Neural progenitor cell (in vitro differentiated cells): ENCODE data around the gene UBE2L6. TPM values are rescaled to one million over a fixed set of nuclear protein-coding genes. Genes with fewer than 3 reads are reported as not detected.

Experiments
- DNase-seq: peaks from one replicate; pipeline ENCODE4 v3.0.0-alpha.2; 2016; ENCODE audit warnings: low spot score
- H2AFZ ChIP-seq: fragments of 200-600 bp; sonication (generic); replicated peaks from 2 replicates; pipeline ENCODE4 v1.6.1; 2016; ENCODE audit warnings: antibody characterized with exemption
- H3F3A ChIP-seq: fragments of 200-600 bp; sonication (generic); 2 replicates; pipeline ENCODE4 v1.6.1; 2016; ENCODE audit warnings: antibody characterized with exemption, low read depth
- H3K27ac ChIP-seq: fragments of 200-600 bp; sonication (generic); 2 replicates; pipeline ENCODE4 v1.5.1; 2016; ENCODE audit warnings: mild to moderate bottlenecking
- H3K27me3 ChIP-seq: fragments of 200-600 bp; sonication (generic); 2 replicates; pipeline ENCODE4 v1.6.1; 2016; ENCODE audit warnings: mild to moderate bottlenecking, moderate library complexity
- H3K36me3 ChIP-seq: fragments of 200-600 bp; sonication (generic); 2 replicates; pipeline ENCODE4 v1.5.1; 2016
- H3K4me1 ChIP-seq: fragments of 200-600 bp; sonication (generic); 2 replicates; pipeline ENCODE4 v1.6.1; 2016; ENCODE audit warnings: mixed run types
- H3K4me2 ChIP-seq: fragments of 200-600 bp; sonication (generic); 2 replicates; pipeline ENCODE4 v1.6.1; 2016
- H3K4me3 ChIP-seq: fragments of 200-600 bp; sonication (generic); 2 replicates; pipeline ENCODE4 v1.5.1; 2016
- H3K79me2 ChIP-seq: fragments of 200-600 bp; sonication (generic); 2 replicates; pipeline ENCODE4 v1.6.1; 2016; ENCODE audit warnings: low read depth
- H3K9ac ChIP-seq: fragments of 200-600 bp; sonication (generic); 2 replicates; pipeline ENCODE4 v1.6.1; 2016
- H3K9me3 ChIP-seq: fragments of 200-600 bp; sonication (generic); 2 replicates; pipeline ENCODE4 v1.5.1; 2016; ENCODE audit warnings: low read depth
- H4K20me1 ChIP-seq: fragments of 200-600 bp; sonication (generic); 2 replicates; pipeline ENCODE4 v1.6.1; 2016; ENCODE audit warnings: low read depth
- H3K27ac Mint-ChIP-seq: 3 replicates; pipeline ENCODE4 v1.8.0; 2021; ENCODE audit warnings: mixed read lengths
- H3K27me3 Mint-ChIP-seq: 2 replicates; pipeline ENCODE4 v1.8.0; 2022; ENCODE audit warnings: low read depth, mild to moderate bottlenecking, inconsistent platforms, moderate library complexity, mixed read lengths; ENCODE audit not compliant: insufficient read depth
- H3K36me3 Mint-ChIP-seq: 3 replicates; pipeline ENCODE4 v1.8.0; 2021; ENCODE audit warnings: mixed read lengths
- H3K4me1 Mint-ChIP-seq: 3 replicates; pipeline ENCODE4 v1.8.0; 2021; ENCODE audit warnings: mixed read lengths
- H3K4me3 Mint-ChIP-seq: 3 replicates; pipeline ENCODE4 v1.8.0; 2021; ENCODE audit warnings: mild to moderate bottlenecking, moderate library complexity, mixed read lengths
- H3K9me3 Mint-ChIP-seq: 3 replicates; pipeline ENCODE4 v1.8.0; 2020; ENCODE audit warnings: mixed read lengths
- EZH2 ChIP-seq: fragments of 200-600 bp; sonication (generic); IDR thresholded peaks from 2 replicates; pipeline ENCODE4 v1.6.1; 2017; ENCODE audit warnings: antibody characterized with exemption, mild to moderate bottlenecking, moderate library complexity
- EZH2phosphoT487 ChIP-seq: fragments of 200-600 bp; sonication (generic); IDR thresholded peaks from 2 replicates; pipeline ENCODE4 v1.6.1; 2017; ENCODE audit warnings: antibody characterized with exemption
- total RNA-seq: library from RNA; depleted of rRNA; stranded (reverse); fragments of >200 nt; gene quantifications from 2 replicates; pipeline ENCODE4 v1.2.3, GENCODE V29; 2015; ENCODE audit warnings: low replicate concordance
- TF ChIP-seq, protein P1 (sequence below): fragments of 200-600 bp; sonication (generic); IDR thresholded peaks from 2 replicates; pipeline ENCODE4 v1.5.1; 2017; ENCODE audit warnings: antibody characterized with exemption, mild to moderate bottlenecking

The UBE2L6 gene
- total RNA-seq, result 76.2 and 112 TPM in 2 replicates

DNA sequence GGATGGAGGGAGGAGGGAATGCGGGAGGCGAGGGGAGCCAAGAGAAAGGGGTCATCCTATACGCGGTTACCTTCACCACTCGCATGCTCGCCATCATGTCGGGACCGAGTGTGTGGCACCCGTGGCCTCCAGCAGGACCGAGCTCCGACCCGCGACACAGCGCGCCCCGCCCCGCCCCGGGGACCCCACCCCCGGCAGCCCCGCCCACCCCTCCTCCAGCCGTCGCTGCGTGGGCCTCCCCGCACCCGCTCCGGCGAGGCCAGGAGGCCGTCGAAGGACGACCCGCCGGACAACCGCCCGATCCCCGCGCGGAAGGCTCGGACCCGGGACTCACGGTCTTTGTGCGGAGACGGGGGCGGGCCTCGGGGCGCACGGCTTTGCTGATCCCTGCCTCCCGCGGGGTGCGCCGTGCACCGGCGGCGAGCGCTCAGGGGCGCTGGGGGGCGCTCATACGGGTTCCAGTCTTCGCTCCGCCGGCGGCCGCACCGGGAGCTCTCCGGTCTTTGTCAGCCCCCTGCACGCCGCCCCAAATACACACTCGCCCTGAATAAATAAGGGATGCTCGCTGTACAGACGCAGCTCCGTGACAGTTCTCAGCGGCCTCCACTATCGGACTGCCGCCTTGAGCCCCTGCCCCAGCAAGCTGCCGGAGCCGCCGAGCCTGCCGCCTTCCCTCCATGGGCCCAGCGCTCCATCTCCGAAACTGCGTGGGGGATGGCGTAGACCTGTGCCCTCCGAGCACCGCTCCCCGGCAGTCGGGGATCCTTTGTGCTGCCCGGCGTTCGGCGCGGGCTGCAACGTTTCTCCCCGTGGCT lies at the start of gene UBE2L6:
TSS of gene UBE2L6 (minus strand) at position 158 of the 815 bp plus-strand sequence. CDS start at position 97, 61 bp downstream.
- Histone ChIP-seq H3K4me3 (peak within 1 kb of the TSS; percentile 95), H3F3A (peaks cover 31% of the 10 kb centered on the region), H3K27ac (peak within 1 kb of the TSS; percentile 88), H3K36me3 (no peaks in the 10 kb centered on the region), H3K9ac (peak within 1 kb of the TSS; percentile 77), H3K9me3 (no peaks in the 10 kb centered on the region), H3K27me3 (no peaks in the 10 kb centered on the region), H4K20me1 (peaks cover 7% of the 10 kb centered on the region), H3K4me2 (peak within 1 kb of the TSS; percentile 98), H3K4me1 (peaks cover 27% of the 10 kb centered on the region), H3K79me2 (peaks cover 46% of the 10 kb centered on the region), H2AFZ (peak within 1 kb of the TSS; percentile 75)
- Mint-ChIP-seq H3K9me3 (no peaks in the 10 kb centered on the region), H3K36me3 (no peaks in the 10 kb centered on the region), H3K4me3 (peak within 1 kb of the TSS; percentile 99), H3K27me3 (peaks cover 5% of the 10 kb centered on the region), H3K4me1 (peaks cover 36% of the 10 kb centered on the region), H3K27ac (peak within 1 kb of the TSS; percentile 98)
- peak; percentile 92 for DNase-seq
- TF ChIP-seq EZH2 (peak; percentile 38), EZH2phosphoT487 (no peak)
- TF ChIP-seq, protein P1, sequence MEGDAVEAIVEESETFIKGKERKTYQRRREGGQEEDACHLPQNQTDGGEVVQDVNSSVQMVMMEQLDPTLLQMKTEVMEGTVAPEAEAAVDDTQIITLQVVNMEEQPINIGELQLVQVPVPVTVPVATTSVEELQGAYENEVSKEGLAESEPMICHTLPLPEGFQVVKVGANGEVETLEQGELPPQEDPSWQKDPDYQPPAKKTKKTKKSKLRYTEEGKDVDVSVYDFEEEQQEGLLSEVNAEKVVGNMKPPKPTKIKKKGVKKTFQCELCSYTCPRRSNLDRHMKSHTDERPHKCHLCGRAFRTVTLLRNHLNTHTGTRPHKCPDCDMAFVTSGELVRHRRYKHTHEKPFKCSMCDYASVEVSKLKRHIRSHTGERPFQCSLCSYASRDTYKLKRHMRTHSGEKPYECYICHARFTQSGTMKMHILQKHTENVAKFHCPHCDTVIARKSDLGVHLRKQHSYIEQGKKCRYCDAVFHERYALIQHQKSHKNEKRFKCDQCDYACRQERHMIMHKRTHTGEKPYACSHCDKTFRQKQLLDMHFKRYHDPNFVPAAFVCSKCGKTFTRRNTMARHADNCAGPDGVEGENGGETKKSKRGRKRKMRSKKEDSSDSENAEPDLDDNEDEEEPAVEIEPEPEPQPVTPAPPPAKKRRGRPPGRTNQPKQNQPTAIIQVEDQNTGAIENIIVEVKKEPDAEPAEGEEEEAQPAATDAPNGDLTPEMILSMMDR, result peak; percentile 87

DNA sequence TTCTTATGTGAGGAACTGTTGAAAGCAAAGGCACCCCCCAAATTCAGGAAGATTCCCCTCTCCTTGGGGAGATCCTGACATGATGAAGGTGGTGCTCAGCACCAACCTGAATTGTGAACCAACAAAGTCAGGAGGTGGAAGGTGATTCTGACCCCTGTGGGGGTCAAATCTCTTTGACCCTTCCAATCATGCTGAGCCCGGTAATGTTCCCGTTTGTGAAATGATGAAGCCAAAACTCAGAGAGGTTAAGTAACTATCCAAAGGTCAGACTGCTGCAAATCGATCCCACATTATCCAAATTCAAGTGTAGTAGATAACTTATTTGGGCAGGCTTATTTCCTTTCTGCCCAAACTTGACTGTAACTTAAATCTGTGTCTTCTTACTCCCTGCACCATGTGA lies 49.1 kb upstream of the UBE2L6 start:
- Mint-ChIP-seq H3K4me1 (no peaks in the 10 kb centered on the region), H3K36me3 (peaks cover 29% of the 10 kb centered on the region), H3K9me3 (peaks cover 5% of the 10 kb centered on the region), H3K4me3 (no peak overlapping the region), H3K27ac (no peak overlapping the region), H3K27me3 (no peaks in the 10 kb centered on the region)
- no peak overlapping the region for H3K9ac ChIP-seq
- H3K4me1 ChIP-seq, result no peaks in the 10 kb centered on the region
- H3K4me2 ChIP-seq, result no peak overlapping the region
- no peak for DNase-seq
- H3K79me2 ChIP-seq, result no peaks in the 10 kb centered on the region
- no peak overlapping the region for H3K27ac ChIP-seq
- H4K20me1 ChIP-seq, result no peaks in the 10 kb centered on the region
- peaks cover 10% of the 10 kb centered on the region for H3K9me3 ChIP-seq
- no peaks in the 10 kb centered on the region for H3K27me3 ChIP-seq
- H3K4me3 ChIP-seq, result no peak overlapping the region
- peaks cover 9% of the 10 kb centered on the region for H3K36me3 ChIP-seq
- H3F3A ChIP-seq, result no peaks in the 10 kb centered on the region
- no peak overlapping the region for H2AFZ ChIP-seq
- TF ChIP-seq, protein P1, result no peak
- TF ChIP-seq EZH2phosphoT487 (no peak), EZH2 (no peak)

DNA sequence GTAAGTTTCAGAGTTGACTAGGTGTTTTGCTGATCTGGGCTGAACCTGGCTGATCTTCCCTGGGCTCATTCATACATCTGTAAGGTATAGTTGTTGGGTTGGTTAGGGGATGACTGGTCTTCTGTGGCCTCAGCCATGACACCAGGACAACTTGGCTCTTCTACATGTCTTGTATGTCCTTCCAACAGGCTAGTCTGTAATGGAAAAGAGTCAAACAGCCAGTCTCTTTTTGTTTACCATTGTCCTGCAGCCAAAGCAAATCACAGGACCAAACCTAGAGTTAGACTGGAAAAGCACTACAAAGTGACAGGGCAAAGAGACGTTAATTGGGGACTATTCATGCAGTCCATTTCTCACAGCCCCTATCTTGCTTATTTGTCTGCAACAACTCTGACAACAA lies 47.8 kb upstream of the UBE2L6 start:
- H3K36me3 Mint-ChIP-seq, result peaks cover 35% of the 10 kb centered on the region
- H3K4me3 ChIP-seq, result no peak overlapping the region
- H3K4me2 ChIP-seq, result no peak overlapping the region
- H3K27me3 Mint-ChIP-seq, result no peaks in the 10 kb centered on the region
- no peaks in the 10 kb centered on the region for H3F3A ChIP-seq
- TF ChIP-seq EZH2 (no peak), EZH2phosphoT487 (no peak)
- TF ChIP-seq, protein P1, result no peak
- H3K9me3 Mint-ChIP-seq, result peaks cover 3% of the 10 kb centered on the region
- H3K79me2 ChIP-seq, result no peaks in the 10 kb centered on the region
- H4K20me1 ChIP-seq, result no peaks in the 10 kb centered on the region
- H3K27ac Mint-ChIP-seq, result no peak overlapping the region
- no peaks in the 10 kb centered on the region for H3K27me3 ChIP-seq
- peaks cover 6% of the 10 kb centered on the region for H3K9me3 ChIP-seq
- no peak overlapping the region for H3K9ac ChIP-seq
- no peak overlapping the region for H2AFZ ChIP-seq
- peaks cover 5% of the 10 kb centered on the region for H3K36me3 ChIP-seq
- no peaks in the 10 kb centered on the region for H3K4me1 ChIP-seq
- H3K4me1 Mint-ChIP-seq, result no peaks in the 10 kb centered on the region
- no peak overlapping the region for H3K27ac ChIP-seq
- no peak overlapping the region for H3K4me3 Mint-ChIP-seq
- no peak for DNase-seq
